22Rv1 (cell line): Measurements from ENCODE around the gene GUCY2D.

Experiments used
- ZFX ChIP-seq: fragments of 450-650 bp; IDR thresholded peaks from 2 replicates; pipeline ENCODE4 v1.6.1; 2017; ENCODE audit warnings: antibody characterized with exemption, borderline replicate concordance
- TF ChIP-seq, protein P1 (sequence below): fragments of 450-650 bp; IDR thresholded peaks from 2 replicates; pipeline ENCODE4 v1.5.1; 2017; ENCODE audit warnings: mild to moderate bottlenecking

- TF ChIP-seq, protein P1, sequence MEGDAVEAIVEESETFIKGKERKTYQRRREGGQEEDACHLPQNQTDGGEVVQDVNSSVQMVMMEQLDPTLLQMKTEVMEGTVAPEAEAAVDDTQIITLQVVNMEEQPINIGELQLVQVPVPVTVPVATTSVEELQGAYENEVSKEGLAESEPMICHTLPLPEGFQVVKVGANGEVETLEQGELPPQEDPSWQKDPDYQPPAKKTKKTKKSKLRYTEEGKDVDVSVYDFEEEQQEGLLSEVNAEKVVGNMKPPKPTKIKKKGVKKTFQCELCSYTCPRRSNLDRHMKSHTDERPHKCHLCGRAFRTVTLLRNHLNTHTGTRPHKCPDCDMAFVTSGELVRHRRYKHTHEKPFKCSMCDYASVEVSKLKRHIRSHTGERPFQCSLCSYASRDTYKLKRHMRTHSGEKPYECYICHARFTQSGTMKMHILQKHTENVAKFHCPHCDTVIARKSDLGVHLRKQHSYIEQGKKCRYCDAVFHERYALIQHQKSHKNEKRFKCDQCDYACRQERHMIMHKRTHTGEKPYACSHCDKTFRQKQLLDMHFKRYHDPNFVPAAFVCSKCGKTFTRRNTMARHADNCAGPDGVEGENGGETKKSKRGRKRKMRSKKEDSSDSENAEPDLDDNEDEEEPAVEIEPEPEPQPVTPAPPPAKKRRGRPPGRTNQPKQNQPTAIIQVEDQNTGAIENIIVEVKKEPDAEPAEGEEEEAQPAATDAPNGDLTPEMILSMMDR = peak; percentile 97
- no peak for TF ChIP-seq ZFX
These were observed 12.4 kb upstream of the GUCY2D start for GRCh38 chr17:7989781-7990655.
